ENCODE measurements around the gene OR2A1. TPM values are rescaled to one million over a fixed set of nuclear protein-coding genes. Genes with fewer than 3 reads are reported as not detected.
"Not testable (repeated sequence)": the region's sequence is repeated elsewhere in the genome, so short reads cannot be mapped to it uniquely, and the experiment has no call there.

The OR2A1 gene
- total RNA-seq (2021) = 0.15 to 0.27 TPM in 2 of 3 replicates, not detected in the other
- percentile 9 among the genes with signal in this experiment for Bru-seq, nascent RNA
- long read RNA-seq, experiment 1 = 0 reads
- long read RNA-seq, experiment 2 = 0 reads
- long read RNA-seq, experiment 3 = 0 reads

DNA sequence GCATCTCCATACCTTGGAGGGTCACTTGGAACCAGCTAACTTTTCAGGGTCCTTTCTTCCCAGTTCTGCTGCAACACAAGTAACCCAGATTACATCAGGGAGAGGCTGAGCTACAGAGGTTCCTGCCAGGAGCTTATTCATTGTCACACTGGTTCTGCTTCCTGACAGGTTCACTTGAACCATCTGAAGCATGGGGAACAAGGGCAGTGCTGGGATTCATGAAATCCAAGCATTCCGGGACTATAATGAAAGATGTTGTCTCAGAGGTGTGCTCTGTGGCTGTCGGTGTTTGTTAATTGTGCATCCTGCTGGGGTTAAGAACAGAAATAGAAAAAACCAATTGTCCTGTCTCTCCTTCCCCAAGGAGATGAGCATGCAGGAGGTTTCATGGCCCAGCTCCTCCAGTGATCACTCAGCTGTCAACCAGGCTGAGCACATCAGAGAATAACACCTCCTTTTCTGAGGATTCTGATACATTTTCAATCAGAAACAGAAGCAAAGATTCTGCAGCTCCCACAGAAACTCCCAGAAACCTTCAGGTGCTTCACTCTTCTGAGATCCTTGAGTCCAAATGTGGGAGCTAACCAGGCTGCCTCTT lies at the start of gene OR2A1:
OR2A1 (plus strand) TSS at position 548 of the 598 bp plus-strand sequence. CDS start 5,706 bp downstream, outside the sequence.
- ATAC-seq = peak; percentile 59
- H3K27me3 Mint-ChIP-seq (ENCODE audit: low read depth); H3K4me3 Mint-ChIP-seq: not testable (repeated sequence)

GRCh38 chr7:144264692-144265091 lies 47.5 kb upstream of the OR2A1 start, which contains the start of gene OR2A7:
Gene OR2A7, minus strand, starts transcription at chr7:144264792. Its CDS starts 5,164 bp downstream, at chr7:144259628.
- not testable (repeated sequence) for H3K36me3 Mint-ChIP-seq, ATAC-seq

More for the DNA sequence above, at the start of gene OR2A1:
- CTCF ChIA-PET; H3K4me1 Mint-ChIP-seq; H3K36me3 Mint-ChIP-seq; POLR2A ChIA-PET; H3K27ac Mint-ChIP-seq; H3K9me3 Mint-ChIP-seq; DNase-seq (ENCODE audit: low spot score): not testable (repeated sequence)

GRCh38 chr7:144269188-144269587 lies 43.0 kb upstream of the OR2A1 start, which contains the start of gene CTAGE8:
Gene CTAGE8, minus strand, starts transcription at chr7:144269288. Its CDS starts 38 bp downstream, at chr7:144269250.
- H3K4me3 Mint-ChIP-seq; H3K27ac Mint-ChIP-seq; H3K27me3 Mint-ChIP-seq (ENCODE audit: low read depth); H3K9me3 Mint-ChIP-seq; H3K4me1 Mint-ChIP-seq; POLR2A ChIA-PET; ATAC-seq; CTCF ChIA-PET; H3K36me3 Mint-ChIP-seq; DNase-seq (ENCODE audit: low spot score): not testable (repeated sequence)

More at GRCh38 chr7:144264692-144265091, 47.5 kb upstream of the OR2A1 start, which contains the start of gene OR2A7:
- POLR2A ChIA-PET; H3K27ac Mint-ChIP-seq; H3K4me3 Mint-ChIP-seq; H3K4me1 Mint-ChIP-seq; H3K27me3 Mint-ChIP-seq (ENCODE audit: low read depth); CTCF ChIA-PET; H3K9me3 Mint-ChIP-seq; DNase-seq (ENCODE audit: low spot score): not testable (repeated sequence)

- H3K9me3 Mint-ChIP-seq; H3K4me1 Mint-ChIP-seq; ATAC-seq; H3K27ac Mint-ChIP-seq; H3K27me3 Mint-ChIP-seq (ENCODE audit: low read depth); CTCF ChIA-PET; POLR2A ChIA-PET; DNase-seq (ENCODE audit: low spot score); H3K4me3 Mint-ChIP-seq: not testable (repeated sequence)
- peaks cover 17% of the 10 kb centered on the region for H3K36me3 Mint-ChIP-seq
Measured at GRCh38 chr7:144275281-144275680, 36.9 kb upstream of the OR2A1 start.

GRCh38 chr7:144280010-144280409 lies 32.2 kb upstream of the OR2A1 start:
- CTCF ChIA-PET; H3K27ac Mint-ChIP-seq; H3K9me3 Mint-ChIP-seq; DNase-seq (ENCODE audit: low spot score); H3K4me1 Mint-ChIP-seq; POLR2A ChIA-PET; H3K27me3 Mint-ChIP-seq (ENCODE audit: low read depth); H3K4me3 Mint-ChIP-seq: not testable (repeated sequence)
- H3K36me3 Mint-ChIP-seq = peaks cover 12% of the 10 kb centered on the region
- peak; percentile 66 for ATAC-seq
- TF ChIP-seq, protein P1, sequence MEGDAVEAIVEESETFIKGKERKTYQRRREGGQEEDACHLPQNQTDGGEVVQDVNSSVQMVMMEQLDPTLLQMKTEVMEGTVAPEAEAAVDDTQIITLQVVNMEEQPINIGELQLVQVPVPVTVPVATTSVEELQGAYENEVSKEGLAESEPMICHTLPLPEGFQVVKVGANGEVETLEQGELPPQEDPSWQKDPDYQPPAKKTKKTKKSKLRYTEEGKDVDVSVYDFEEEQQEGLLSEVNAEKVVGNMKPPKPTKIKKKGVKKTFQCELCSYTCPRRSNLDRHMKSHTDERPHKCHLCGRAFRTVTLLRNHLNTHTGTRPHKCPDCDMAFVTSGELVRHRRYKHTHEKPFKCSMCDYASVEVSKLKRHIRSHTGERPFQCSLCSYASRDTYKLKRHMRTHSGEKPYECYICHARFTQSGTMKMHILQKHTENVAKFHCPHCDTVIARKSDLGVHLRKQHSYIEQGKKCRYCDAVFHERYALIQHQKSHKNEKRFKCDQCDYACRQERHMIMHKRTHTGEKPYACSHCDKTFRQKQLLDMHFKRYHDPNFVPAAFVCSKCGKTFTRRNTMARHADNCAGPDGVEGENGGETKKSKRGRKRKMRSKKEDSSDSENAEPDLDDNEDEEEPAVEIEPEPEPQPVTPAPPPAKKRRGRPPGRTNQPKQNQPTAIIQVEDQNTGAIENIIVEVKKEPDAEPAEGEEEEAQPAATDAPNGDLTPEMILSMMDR (IDR thresholded peaks at IDR 0.05) = peak; percentile 34

GRCh38 chr7:144281981-144282380 lies 30.2 kb upstream of the OR2A1 start:
- H3K4me3 Mint-ChIP-seq; H3K27ac Mint-ChIP-seq; POLR2A ChIA-PET; DNase-seq (ENCODE audit: low spot score); CTCF ChIA-PET; H3K36me3 Mint-ChIP-seq; H3K27me3 Mint-ChIP-seq (ENCODE audit: low read depth); H3K9me3 Mint-ChIP-seq; H3K4me1 Mint-ChIP-seq: not testable (repeated sequence)
- peak; percentile 57 for ATAC-seq

DNA sequence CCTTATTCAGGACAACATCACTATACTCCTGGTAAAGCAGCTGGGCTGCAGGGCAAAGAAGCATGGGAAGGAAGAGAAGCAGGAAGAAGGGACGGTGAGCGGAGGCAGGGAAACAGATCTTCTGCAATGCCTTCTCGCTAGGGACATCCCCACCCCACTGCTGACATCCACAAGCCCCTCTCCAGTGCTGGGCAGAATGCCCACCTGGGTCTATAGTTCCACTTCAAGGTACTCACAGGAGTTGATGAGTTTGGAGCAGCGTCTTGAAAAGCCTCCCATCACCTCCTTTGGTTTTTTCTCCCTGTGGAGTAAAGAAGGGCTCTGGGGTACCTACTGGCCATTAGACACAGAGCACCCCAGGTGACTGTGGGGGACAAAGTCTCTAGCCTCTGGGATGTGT lies 29.7 kb upstream of the OR2A1 start:
- H3K9me3 Mint-ChIP-seq; H3K36me3 Mint-ChIP-seq; CTCF ChIA-PET; ATAC-seq; DNase-seq (ENCODE audit: low spot score); H3K27me3 Mint-ChIP-seq (ENCODE audit: low read depth); H3K4me1 Mint-ChIP-seq; H3K27ac Mint-ChIP-seq; POLR2A ChIA-PET; H3K4me3 Mint-ChIP-seq: not testable (repeated sequence)

GRCh38 chr7:144283716-144284115 lies 28.5 kb upstream of the OR2A1 start:
- POLR2A ChIA-PET; H3K9me3 Mint-ChIP-seq; DNase-seq (ENCODE audit: low spot score); H3K4me1 Mint-ChIP-seq; H3K27me3 Mint-ChIP-seq (ENCODE audit: low read depth); CTCF ChIA-PET; H3K27ac Mint-ChIP-seq; H3K36me3 Mint-ChIP-seq; H3K4me3 Mint-ChIP-seq: not testable (repeated sequence)
- peak; percentile 58 for ATAC-seq

- ATAC-seq; H3K27me3 Mint-ChIP-seq (ENCODE audit: low read depth); H3K36me3 Mint-ChIP-seq; DNase-seq (ENCODE audit: low spot score); POLR2A ChIA-PET; H3K4me3 Mint-ChIP-seq; H3K4me1 Mint-ChIP-seq; H3K27ac Mint-ChIP-seq; H3K9me3 Mint-ChIP-seq; CTCF ChIA-PET: not testable (repeated sequence)
Measured at GRCh38 chr7:144287171-144287784, 24.9 kb upstream of the OR2A1 start.

DNA sequence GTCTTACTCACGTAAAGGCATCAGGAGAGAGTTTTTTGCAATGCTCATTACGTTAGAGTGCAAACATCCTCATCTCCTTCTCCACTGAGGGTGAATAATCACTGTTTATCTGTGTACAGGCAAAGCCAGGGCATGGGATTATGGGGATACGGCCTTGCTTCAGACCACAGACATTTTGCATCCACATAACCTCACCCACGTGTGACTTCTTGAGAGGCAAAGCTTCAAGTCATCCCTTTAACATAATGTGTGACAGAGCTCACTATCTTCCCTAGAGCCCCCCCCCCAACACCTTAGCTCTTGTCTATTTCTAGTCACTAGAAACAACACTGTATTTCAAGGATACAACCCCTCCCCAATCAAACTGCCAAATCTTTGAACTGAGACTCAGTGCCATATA lies 20.6 kb upstream of the OR2A1 start:
- POLR2A ChIA-PET; CTCF ChIA-PET; H3K4me1 Mint-ChIP-seq; H3K4me3 Mint-ChIP-seq; H3K9me3 Mint-ChIP-seq; ATAC-seq; DNase-seq (ENCODE audit: low spot score); H3K36me3 Mint-ChIP-seq; H3K27me3 Mint-ChIP-seq (ENCODE audit: low read depth); H3K27ac Mint-ChIP-seq: not testable (repeated sequence)

GRCh38 chr7:144292384-144293161 lies 19.6 kb upstream of the OR2A1 start:
- H3K4me1 Mint-ChIP-seq; H3K4me3 Mint-ChIP-seq; H3K27ac Mint-ChIP-seq; H3K36me3 Mint-ChIP-seq; H3K9me3 Mint-ChIP-seq; DNase-seq (ENCODE audit: low spot score); ATAC-seq; POLR2A ChIA-PET; CTCF ChIA-PET; H3K27me3 Mint-ChIP-seq (ENCODE audit: low read depth): not testable (repeated sequence)
